Measurements from ENCODE around the gene RUFY3. TPM values are rescaled to one million over a fixed set of nuclear protein-coding genes. Genes with fewer than 3 reads are reported as not detected.

RUFY3 gene
- total RNA-seq, 1 experiment from 2014 or later = 32.9 TPM

- DNase-seq (ENCODE audit: low read depth, low spot score) = no peak
- no peak overlapping the region for H3K27ac ChIP-seq (ENCODE audit: low read depth, low read length)
- TF ChIP-seq EZH2 (IDR thresholded peaks at IDR 0.05) (no peak), MAX (IDR thresholded peaks at IDR 0.05) (no peak), EGR1 (IDR thresholded peaks at IDR 0.05; ENCODE audit: low read depth) (no peak), JUND (IDR thresholded peaks at IDR 0.05) (no peak), ZFX (IDR thresholded peaks at IDR 0.05) (no peak), REST (IDR thresholded peaks at IDR 0.05; ENCODE audit: low read depth) (no peak), ZBTB33 (IDR thresholded peaks at IDR 0.05; ENCODE audit: extremely low read depth, insufficient replicate concordance, low read length) (no peak), SRF (IDR thresholded peaks at IDR 0.05; ENCODE audit: low read depth) (no peak), POLR2A (IDR thresholded peaks at IDR 0.05; ENCODE audit: borderline replicate concordance, extremely low read depth, insufficient read depth, insufficient read length) (no peak), CTCF (IDR thresholded peaks at IDR 0.05 in 2 of 3, conservative IDR thresholded peaks at IDR 0.05 in 1 of 3; ENCODE audit: borderline replicate concordance in 1 of 3, insufficient read depth in 1 of 3, low read depth in 2 of 3, low read length in 2 of 3) (no peak), ZNF274 (IDR thresholded peaks at IDR 0.05; ENCODE audit: low read depth, low read length) (no peak), CEBPB (IDR thresholded peaks at IDR 0.05; ENCODE audit: low read depth) (no peak), SIN3A (IDR thresholded peaks at IDR 0.05; ENCODE audit: low read depth) (no peak), EZH2phosphoT487 (IDR thresholded peaks at IDR 0.05; ENCODE audit: borderline replicate concordance) (no peak), ATF3 (IDR thresholded peaks at IDR 0.05) (no peak), RAD21 (IDR thresholded peaks at IDR 0.05; ENCODE audit: low read depth) (no peak), CBX3 (IDR thresholded peaks at IDR 0.05; ENCODE audit: low read depth) (no peak), POLR2AphosphoS5 (IDR thresholded peaks at IDR 0.05; ENCODE audit: low read depth, low read length) (no peak), YY1 (IDR thresholded peaks at IDR 0.05; ENCODE audit: extremely low read depth, insufficient replicate concordance, low read depth, low read length) (no peak)
- ChIA-PET POLR2A (no interaction called here), CTCF (no interaction called here), RAD21 (ENCODE audit: low non-redundant PET in 1 of 2, low total read pairs in 2 of 2, uncharacterized antibody in 2 of 2, unreplicated experiment in 2 of 2) (no interaction called here)
- H3K4me3 ChIP-seq (replicated peaks in 1 of 2; ENCODE audit: low read depth in 1 of 2, low read length in 2 of 2) = no peak overlapping the region
- no peak for ATAC-seq
- no peak overlapping the region for H2AFZ ChIP-seq (ENCODE audit: low read depth, low read length, poor library complexity, severe bottlenecking)
- H4K20me1 ChIP-seq (ENCODE audit: insufficient read depth) = no peaks in the 10 kb centered on the region
- peaks cover 60 to 75% of the 10 kb centered on the region in 2 experiments for H3K36me3 ChIP-seq (ENCODE audit: control insufficient read depth in 1 of 2, insufficient read depth in 2 of 2, low read length in 2 of 2)
- H3K27me3 ChIP-seq (ENCODE audit: insufficient read depth, low read length) = no peaks in the 10 kb centered on the region
- no peaks in the 10 kb centered on the region for H3K9me3 ChIP-seq (ENCODE audit: control insufficient read depth in 1 of 2, insufficient read depth in 1 of 2, low read depth in 1 of 2, low read length in 2 of 2)
- no peaks in the 10 kb centered on the region for H3K9me2 ChIP-seq (ENCODE audit: insufficient read depth)
- peaks cover 69% of the 10 kb centered on the region for H3K79me2 ChIP-seq (ENCODE audit: insufficient read depth, low read length)
- H3K4me1 ChIP-seq (ENCODE audit: control insufficient read depth in 1 of 2, insufficient read depth in 2 of 2, low read length in 2 of 2) = no peaks in the 10 kb centered on the region
- no peak overlapping the region for H3K4me2 ChIP-seq (ENCODE audit: low read length)
- intact Hi-C loops (cut with micrococcal nuclease) = no loop called here
- H3K9ac ChIP-seq (ENCODE audit: low read length) = no peak overlapping the region
- no TSS peak for BruUV-seq (replicated peaks)
Observed at GRCh38 chr4:70829492-70829891, 107.7 kb downstream of the RUFY3 start.

All from HCT116 (cell line).